ENCODE data around the gene ABHD17A.

GRCh38 chr19:1917146-1917545 is 31.9 kb upstream of the ABHD17A start:
- TF ChIP-seq YY1 (IDR thresholded peaks at IDR 0.05; ENCODE audit: insufficient read depth, insufficient read length) (no peak), ZNF274 (IDR thresholded peaks at IDR 0.05; ENCODE audit: low read depth, low read length) (no peak), SUZ12 (IDR thresholded peaks at IDR 0.05; ENCODE audit: extremely low read depth, insufficient read depth, insufficient read length) (no peak)
